Tibial nerve (tissue), 4 donors: Measurements from ENCODE around the gene PCYT1A. TPM values are rescaled to one million over a fixed set of nuclear protein-coding genes. Genes with fewer than 3 reads are reported as not detected.
"Not testable (repeated sequence)": the region's sequence is repeated elsewhere in the genome, so short reads cannot be mapped to it uniquely, and the experiment has no call there.

ENCODE experiments used
- DNase-seq, 2 donors: peaks; one replicate each; pipeline ENCODE4 v3.0.0-alpha.2; 2019; ENCODE audit warnings: low spot score in 2 of 2
- H3K27ac ChIP-seq, 4 donors: fragments of 200-600 bp; sonication (generic) in 3 of 4; one replicate each; pipeline ENCODE4 v1.5.1; 2017 to 2019; ENCODE audit warnings: mild to moderate bottlenecking in 1 of 4
- H3K27me3 ChIP-seq, 2 donors: fragments of 200-600 bp; sonication (generic) in 1 of 2; one replicate each; pipeline versions ENCODE4 v1.5.1 to v1.6.0; 2017 to 2019
- H3K36me3 ChIP-seq, 3 donors: fragments of 200-600 bp; sonication (generic); one replicate each; pipeline ENCODE4 v1.5.1; 2018 to 2019
- H3K4me1 ChIP-seq, 4 donors: fragments of 200-600 bp; sonication (generic) in 3 of 4; one replicate each; pipeline ENCODE4 v1.5.1; 2017 to 2019
- H3K4me3 ChIP-seq, 4 donors: fragments of 200-600 bp; sonication (generic) in 3 of 4; one replicate each; pipeline ENCODE4 v1.5.1; 2017 to 2019; ENCODE audit warnings: mild to moderate bottlenecking in 1 of 4, moderate library complexity in 1 of 4
- H3K9me3 ChIP-seq, 4 donors: fragments of 200-600 bp; sonication (generic) in 3 of 4; one replicate each; pipeline ENCODE4 v1.5.1; 2017 to 2019
- CTCF ChIP-seq, 5 experiments: fragments of 200-600 bp in 3 of 5; fragments of 450-650 bp in 2 of 5; sonication (generic) in 3 of 5; IDR thresholded peaks; one replicate each; pipeline ENCODE4 v1.5.1; 2016 to 2019; ENCODE audit warnings: antibody characterized with exemption in 5 of 5, mild to moderate bottlenecking in 3 of 5, moderate library complexity in 2 of 5
- EP300 ChIP-seq, 2 donors: sonication (generic); formaldehyde crosslinking; IDR thresholded peaks; one replicate each; pipeline ENCODE4 v1.6.1; 2017; ENCODE audit warnings: antibody characterized with exemption in 2 of 2, mild to moderate bottlenecking in 1 of 2
- POLR2A ChIP-seq, 2 donors: fragments of 450-650 bp; IDR thresholded peaks; one replicate each; pipeline ENCODE4 v1.6.1; 2017; ENCODE audit warnings: antibody characterized with exemption in 2 of 2, mild to moderate bottlenecking in 2 of 2, moderate library complexity in 2 of 2
- WGBS, 2 donors: methylation state at CpG; one replicate each; pipeline ENCODE4 v1.1.5; 2018; 5-methylcytosine and 5-hydroxymethylcytosine counted together
- small RNA-seq: library from RNA; depleted of rRNA; stranded (forward); fragments of <200 nt; gene quantifications from one replicate; pipeline ENCODE3, GENCODE V24; 2016
- total RNA-seq, 4 donors: library from RNA; depleted of rRNA; stranded (reverse); fragments of >200 nt; gene quantifications; one replicate each; pipeline ENCODE4 v1.1.0, GENCODE V29; 2016

The PCYT1A gene
- total RNA-seq, 4 donors from 2014 or later = 51.9 to 98.1 (median 73.0) TPM

- WGBS, 2 donors = 47 to 48% methylated on average over 29 to 31 of the region's 31 CpGs
- Histone ChIP-seq H3K4me1 (peaks cover 0 to 12% (median 6%) of the 10 kb centered on the region in 4 donors), H3K36me3 (no peaks in the 10 kb centered on the region), H3K27me3 (no peaks in the 10 kb centered on the region), H3K4me3 (peak overlapping the region in 1 of 4 donors; percentile 18), H3K9me3 (no peaks in the 10 kb centered on the region), H3K27ac (peak overlapping the region in 1 of 4 donors; percentile 64)
- DNase-seq = no peak
- TF ChIP-seq CTCF (IDR thresholded peaks at IDR 0.05) (no peak), POLR2A (IDR thresholded peaks at IDR 0.05) (no peak)
Observed at GRCh38 chr3:196186651-196187573, 100.6 kb downstream of the PCYT1A start.

DNA sequence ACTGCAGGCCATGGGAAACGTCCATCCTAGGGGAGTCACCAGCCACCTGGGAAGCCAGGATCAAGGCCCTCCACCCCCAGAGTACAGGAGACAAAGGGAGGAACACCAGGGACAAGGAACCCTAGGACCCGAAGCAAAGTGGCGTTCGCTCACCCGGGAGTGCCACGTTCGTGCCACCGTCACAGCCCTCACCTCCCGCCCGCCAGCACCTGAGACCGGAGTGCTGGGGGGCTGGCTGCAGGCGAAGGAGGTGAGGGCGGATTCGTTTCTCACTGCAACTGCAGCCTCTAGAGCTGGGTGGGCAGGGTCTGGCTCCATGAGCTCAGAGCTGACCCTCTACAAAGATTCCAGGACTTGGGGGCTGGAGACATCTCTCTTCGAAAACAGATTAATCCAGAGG lies 102.6 kb downstream of the PCYT1A start:
- H3K36me3 ChIP-seq = no peaks in the 10 kb centered on the region
- no peaks in the 10 kb centered on the region for H3K9me3 ChIP-seq
- TF ChIP-seq CTCF (IDR thresholded peaks at IDR 0.05) (no peak), POLR2A (IDR thresholded peaks at IDR 0.05) (no peak), EP300 (IDR thresholded peaks at IDR 0.05) (no peak)
- no peak for DNase-seq
- no peaks in the 10 kb centered on the region for H3K27me3 ChIP-seq
- peaks cover 0 to 12% (median 5%) of the 10 kb centered on the region in 4 donors for H3K4me1 ChIP-seq
- WGBS, 2 donors = 88 to 96% methylated on average over 15 of the region's 15 CpGs
- H3K4me3 ChIP-seq = no peak overlapping the region
- H3K27ac ChIP-seq = no peak overlapping the region

- not testable (repeated sequence) for DNase-seq, H3K27me3 ChIP-seq, H3K27ac ChIP-seq, H3K36me3 ChIP-seq, H3K4me3 ChIP-seq, H3K9me3 ChIP-seq
- 87 to 93% methylated on average over 4 of the region's 4 CpGs for WGBS, 2 donors
- peaks cover 0 to 17% (median 6%) of the 10 kb centered on the region in 4 donors for H3K4me1 ChIP-seq
Observed at GRCh38 chr3:196184169-196184432, 103.4 kb downstream of the PCYT1A start.

DNA sequence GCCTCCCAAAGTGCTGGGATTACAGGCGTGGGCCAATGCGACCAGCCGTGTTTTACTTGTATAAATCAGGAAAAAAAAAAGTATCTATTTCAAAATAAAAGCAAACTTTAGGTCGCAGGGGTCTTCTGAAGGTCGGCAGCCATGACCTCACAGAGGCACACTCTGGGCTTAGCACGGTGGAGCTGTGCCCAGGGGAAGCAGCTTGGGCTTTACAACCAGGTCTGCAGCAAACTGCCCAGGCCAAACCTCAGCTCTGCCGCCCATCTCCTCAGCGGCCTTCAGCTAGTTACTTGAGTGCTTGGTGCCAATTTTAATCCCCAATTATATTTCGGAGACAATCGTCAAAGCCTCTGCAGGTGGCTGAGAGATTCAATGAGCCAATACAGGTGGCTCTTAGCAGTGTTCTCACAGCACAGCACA lies 106.4 kb downstream of the PCYT1A start:
- no peak overlapping the region for H3K4me3 ChIP-seq
- H3K27ac ChIP-seq = no peak overlapping the region
- peaks cover 0 to 8% (median 1%) of the 10 kb centered on the region in 4 donors for H3K4me1 ChIP-seq
- TF ChIP-seq CTCF (IDR thresholded peaks at IDR 0.05) (no peak), EP300 (IDR thresholded peaks at IDR 0.05) (no peak), POLR2A (IDR thresholded peaks at IDR 0.05) (no peak)
- H3K9me3 ChIP-seq = no peaks in the 10 kb centered on the region
- WGBS, 2 donors = 81 to 83% methylated on average over 10 of the region's 10 CpGs
- DNase-seq = no peak
- H3K36me3 ChIP-seq = no peaks in the 10 kb centered on the region
- H3K27me3 ChIP-seq = no peaks in the 10 kb centered on the region

DNA sequence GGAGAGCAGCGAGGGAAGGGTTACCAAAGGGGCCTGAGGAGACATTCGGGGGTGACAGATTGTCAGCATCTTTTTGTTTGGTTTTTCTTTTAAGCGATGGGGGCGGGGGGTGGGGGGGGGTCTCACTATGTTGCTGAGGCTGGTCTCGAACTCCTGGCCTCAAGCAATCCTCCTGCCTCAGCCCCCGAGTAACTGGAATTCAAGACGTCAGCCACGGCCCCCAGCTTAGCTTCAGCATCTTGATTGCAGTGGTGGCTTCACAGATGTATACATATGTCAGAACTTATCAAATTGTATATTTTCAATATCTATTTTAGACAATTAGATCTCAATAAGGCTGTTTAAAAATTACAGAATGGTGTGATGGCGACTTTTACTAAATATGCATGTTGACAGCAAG lies 107.2 kb downstream of the PCYT1A start:
- TF ChIP-seq EP300 (IDR thresholded peaks at IDR 0.05) (no peak), CTCF (IDR thresholded peaks at IDR 0.05) (no peak), POLR2A (IDR thresholded peaks at IDR 0.05) (no peak)
- Histone ChIP-seq H3K36me3 (no peaks in the 10 kb centered on the region), H3K4me3 (no peak overlapping the region), H3K4me1 (peaks cover 0 to 8% (median 1%) of the 10 kb centered on the region in 4 donors), H3K9me3 (no peaks in the 10 kb centered on the region), H3K27me3 (no peaks in the 10 kb centered on the region), H3K27ac (peak overlapping the region in 1 of 4 donors; percentile 71)
- DNase-seq = no peak
- 89 to 92% methylated on average over 9 of the region's 9 CpGs for WGBS, 2 donors

Small RNAs within 50 kb of the gene (small RNA-seq; reads per million reads assigned to genes)
- gene AC069257.2 (not detected), gene RF00019 (not detected)

Other genes starting within 250 kb of the PCYT1A start
- 10 to 100 TPM; 36.7 to 86.7 (median 43.5) TPM for gene TFRC, start 205.6 kb downstream of the PCYT1A start, total RNA-seq
- gene ZDHHC19, start 76.3 kb downstream of the PCYT1A start, total RNA-seq = not detected
- gene SLC51A, start 71.2 kb downstream of the PCYT1A start, total RNA-seq = under 1 TPM in 2 of 4 donors, not detected in 2; 0.30 to 0.66 TPM
- 10 to 100 TPM in 1 of 4 donors, 1 to 10 TPM in 3; 6.9 to 15.3 (median 8.1) TPM for gene DYNLT2B, start 30.5 kb upstream of the PCYT1A start, total RNA-seq
- not detected for gene TM4SF19, start 50.7 kb upstream of the PCYT1A start, total RNA-seq
- gene UBXN7, start 144.7 kb upstream of the PCYT1A start, total RNA-seq = 10 to 100 TPM; 19.0 to 25.2 (median 21.4) TPM
- 10 to 100 TPM; 23.6 to 26.2 (median 24.9) TPM for gene RNF168, start 216.0 kb upstream of the PCYT1A start, total RNA-seq
- not detected for gene SMCO1, start 227.6 kb upstream of the PCYT1A start, total RNA-seq